Endothelial cell of umbilical vein (primary cell): ENCODE results near the gene TUBD1. TPM values are rescaled to one million over a fixed set of nuclear protein-coding genes. Genes with fewer than 3 reads are reported as not detected.
"Not testable (repeated sequence)": the region's sequence is repeated elsewhere in the genome, so short reads cannot be mapped to it uniquely, and the experiment has no call there.

Experiments used
- BruUV-seq: library from RNA; stranded (reverse); fragments of 400-500 nt; replicated peaks from 2 replicates; lab custom pipeline; 2021; lab: Mats Ljungman, UMichigan
- CTCF ChIA-PET: fragments of 300-600, 350-600 bp; sonication (Branson Sonifier 250); formaldehyde crosslinking; loops from one replicate; lab custom pipeline; 2021; ENCODE audit warnings: antibody characterized with exemption, inconsistent platforms; lab: Charles Lee
- POLR2A ChIA-PET: fragments of 300-600, 350-600 bp; sonication (Branson Sonifier 250); formaldehyde crosslinking; loops from one replicate; lab custom pipeline; 2021; ENCODE audit warnings: antibody characterized with exemption, inconsistent platforms; lab: Charles Lee
- DNase-seq: peaks from one replicate; pipeline ENCODE4 v3.0.0-alpha.2; 2011; ENCODE audit warnings: low read depth, low spot score
- FAIRE-seq: peaks from 2 replicates; lab custom pipeline; 2011; peaks lifted over from hg19 to GRCh38; lab: Jason Lieb, UNC
- H2AFZ ChIP-seq: 2 replicates; pipeline ENCODE4 v1.6.0; 2012; ENCODE audit warnings: low read depth, low read length, control low read depth, inconsistent platforms
- H3K27ac ChIP-seq: 2 replicates; pipeline ENCODE4 v1.5.1; 2011; ENCODE audit warnings: low read depth, mild to moderate bottlenecking, control low read depth, low read length, moderate library complexity; ENCODE audit not compliant: insufficient read depth
- H3K27me3 ChIP-seq, 2 experiments: 2 replicates each; pipeline versions ENCODE4 v1.6.0 to v1.6.1; 2011; ENCODE audit warnings: low read length in 2 of 2, mixed read lengths in 1 of 2; ENCODE audit not compliant: control insufficient read depth in 2 of 2, insufficient read depth in 2 of 2
- H3K36me3 ChIP-seq, 2 experiments: 2 replicates in 1 of 2; 3 replicates in 1 of 2; pipeline ENCODE4 v1.5.1; 2011; ENCODE audit warnings: low read length in 2 of 2, mild to moderate bottlenecking in 1 of 2, moderate library complexity in 1 of 2; ENCODE audit not compliant: control insufficient read depth in 2 of 2, insufficient read depth in 2 of 2; ENCODE audit errors: extremely low read depth in 1 of 2
- H3K4me1 ChIP-seq: 3 replicates; pipeline ENCODE4 v1.5.1; 2011; ENCODE audit warnings: mild to moderate bottlenecking, low read length; ENCODE audit not compliant: control insufficient read depth, insufficient read depth; ENCODE audit errors: extremely low read depth
- H3K4me2 ChIP-seq: 2 replicates; pipeline ENCODE4 v1.6.1; 2011; ENCODE audit warnings: low read length, control low read depth, mixed read lengths; ENCODE audit not compliant: insufficient read depth
- H3K4me3 ChIP-seq, 3 experiments: fragments of 200-600 bp in 1 of 3; sonication (generic), shearing (Covaris generic) in 1 of 3; replicated peaks in 1 of 3; 2 replicates each; pipeline ENCODE4 v1.5.1; 2011 to 2016; ENCODE audit warnings: control low read depth in 3 of 3, low read length in 3 of 3, mild to moderate bottlenecking in 2 of 3, inconsistent platforms in 1 of 3, low read depth in 1 of 3, moderate library complexity in 1 of 3; ENCODE audit not compliant: insufficient read depth in 1 of 3
- H3K79me2 ChIP-seq: 2 replicates; pipeline ENCODE4 v1.6.0; 2012; ENCODE audit warnings: low read length, inconsistent platforms; ENCODE audit not compliant: control insufficient read depth, insufficient read depth
- H3K9ac ChIP-seq: replicated peaks from 2 replicates; pipeline ENCODE3; 2011; ENCODE audit warnings: low read length, control low read depth; ENCODE audit not compliant: insufficient read depth; ENCODE audit errors: extremely low read depth
- H3K9me1 ChIP-seq: replicated peaks from 3 replicates; pipeline ENCODE4 v1.6.0; 2011; ENCODE audit warnings: mild to moderate bottlenecking, low read length; ENCODE audit not compliant: control insufficient read depth, insufficient read depth; ENCODE audit errors: extremely low read depth
- H3K9me3 ChIP-seq: replicated peaks from 2 replicates; pipeline ENCODE4 v1.5.1; 2012; ENCODE audit warnings: low read length, inconsistent platforms; ENCODE audit not compliant: control insufficient read depth, insufficient read depth
- H4K20me1 ChIP-seq: replicated peaks from 2 replicates; pipeline ENCODE3; 2011; ENCODE audit warnings: mild to moderate bottlenecking, low read length; ENCODE audit not compliant: control insufficient read depth, insufficient read depth; ENCODE audit errors: extremely low read depth
- dilution Hi-C: fragments of 300-500 bp; cut with MboI; formaldehyde crosslinking; loops from one replicate; pipeline ENCODE4 v1.15.0; 2019; ENCODE audit warnings: low sequenced_read_pairs; ENCODE audit not compliant: extremely low pct_ligation_motif_present
- intact Hi-C: fragments of 100-400 bp; cut with micrococcal nuclease; formaldehyde crosslinking; loops from one replicate; pipeline ENCODE4 v1.10.0; 2022
- polyA plus RNA-seq, 4 experiments: library from polyadenylated mRNA; depleted of rRNA in 3 of 4; stranded (reverse) in 3 of 4; unstranded in 1 of 4; fragments of >200 nt; gene quantifications; 2 replicates each; pipeline versions ENCODE4 v1.2.1 to v1.2.3, GENCODE V29; 2011 to 2012; ENCODE audit warnings: missing spikeins in 1 of 4
- total RNA-seq: library from RNA; stranded (reverse); gene quantifications from 2 replicates; pipeline ENCODE4 v1.2.3, GENCODE V29; 2021

Gene TUBD1
- total and polyA plus RNA-seq, 2 donors (not counting 3 experiments of a cell fraction or from before 2014, with no cell fraction given), result 4.9 to 11.3 TPM

DNA sequence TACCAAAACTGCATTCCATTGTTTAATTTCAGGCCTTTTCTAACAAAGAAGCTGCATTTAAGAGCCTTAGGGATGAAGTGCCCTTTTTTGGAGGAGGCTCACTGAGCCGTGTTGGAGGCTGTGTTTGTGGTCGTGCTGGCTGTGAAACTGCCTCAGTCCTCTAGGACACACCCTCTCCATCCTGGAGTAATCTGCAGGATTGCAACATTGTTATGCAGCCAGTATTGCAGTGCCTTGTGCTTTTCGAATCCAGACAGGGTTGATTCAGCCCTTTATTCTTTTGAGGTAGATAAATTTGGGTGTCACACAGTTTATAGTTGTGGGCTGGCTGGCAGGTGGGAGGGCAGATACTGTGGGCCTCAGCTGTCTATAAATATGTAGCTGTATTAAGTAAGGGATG, 38.0 kb upstream of the TUBD1 start:
- H3K9ac ChIP-seq, dilution Hi-C loops, H2AFZ ChIP-seq, H3K79me2 ChIP-seq, H3K4me3 ChIP-seq, DNase-seq, CTCF ChIA-PET, POLR2A ChIA-PET, H3K36me3 ChIP-seq, H3K27ac ChIP-seq, H3K4me1 ChIP-seq, H3K4me2 ChIP-seq, intact Hi-C loops, H3K9me3 ChIP-seq, FAIRE-seq, H3K9me1 ChIP-seq, H3K27me3 ChIP-seq, H4K20me1 ChIP-seq, BruUV-seq: not testable (repeated sequence)

DNA sequence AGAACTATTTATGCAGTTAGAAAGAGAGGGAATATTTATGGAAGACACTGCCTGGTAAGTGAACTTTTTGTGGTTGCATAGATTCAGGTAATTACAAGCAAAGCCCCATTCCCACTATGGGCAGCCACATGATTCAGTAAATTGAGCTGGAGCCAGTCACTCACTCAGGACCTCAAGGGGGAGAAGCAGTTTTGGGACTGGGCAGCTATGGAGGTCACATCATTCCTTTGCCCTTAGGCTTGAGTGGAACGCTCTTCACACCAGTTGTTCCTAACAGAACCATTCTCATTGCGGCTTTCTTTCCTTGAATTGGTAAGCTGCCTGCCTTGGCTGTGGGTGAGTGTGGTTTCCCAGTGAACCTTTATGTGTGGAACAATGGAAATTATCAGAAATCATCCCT, 37.4 kb upstream of the TUBD1 start:
- dilution Hi-C loops, H3K4me2 ChIP-seq, H4K20me1 ChIP-seq, H3K9me1 ChIP-seq, BruUV-seq, FAIRE-seq, H3K9me3 ChIP-seq, H3K27ac ChIP-seq, H3K9ac ChIP-seq, CTCF ChIA-PET, DNase-seq, H3K4me1 ChIP-seq, intact Hi-C loops, POLR2A ChIA-PET, H3K79me2 ChIP-seq, H3K27me3 ChIP-seq, H3K4me3 ChIP-seq, H3K36me3 ChIP-seq, H2AFZ ChIP-seq: not testable (repeated sequence)

DNA sequence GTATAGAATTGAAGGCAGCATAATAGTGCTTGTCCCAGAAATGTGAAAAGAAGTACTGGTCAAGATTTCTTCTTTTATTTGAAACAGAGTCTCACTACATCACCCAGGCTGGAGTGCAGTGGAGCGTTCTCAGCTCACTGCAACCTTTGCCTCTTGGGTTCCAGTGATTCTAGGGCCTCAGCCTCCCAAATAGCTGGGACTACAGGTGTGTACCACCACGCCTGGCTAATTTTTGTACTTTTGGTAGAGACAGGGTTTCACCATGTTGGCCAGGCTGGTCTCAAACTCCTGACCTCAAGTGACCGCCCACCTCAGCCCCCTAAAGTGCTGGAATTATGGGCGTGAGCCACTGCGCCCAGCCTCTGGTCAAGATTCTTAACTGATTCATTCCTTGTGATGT, 27.9 kb upstream of the TUBD1 start:
- DNase-seq, H3K9me3 ChIP-seq, H3K79me2 ChIP-seq, H3K27me3 ChIP-seq, dilution Hi-C loops, H3K4me3 ChIP-seq, FAIRE-seq, H3K36me3 ChIP-seq, BruUV-seq, H3K4me1 ChIP-seq, H4K20me1 ChIP-seq, H2AFZ ChIP-seq, intact Hi-C loops, H3K9me1 ChIP-seq, POLR2A ChIA-PET, H3K27ac ChIP-seq, H3K9ac ChIP-seq, H3K4me2 ChIP-seq: not testable (repeated sequence)
- CTCF ChIA-PET, result interaction anchor here (1.0 kb wide), 1 partner anchor 116 kb away, joined by 3 read pairs; no protein-coding TSS in a partner anchor
